GM12891 (cell line): ENCODE measurements around the gene PPP4R3C. TPM values are rescaled to one million over a fixed set of nuclear protein-coding genes. Genes with fewer than 3 reads are reported as not detected.
"Not testable (repeated sequence)": the region's sequence is repeated elsewhere in the genome, so short reads cannot be mapped to it uniquely, and the experiment has no call there.

Source experiments
- DNase-seq: peaks from one replicate; pipeline ENCODE4 v3.0.0; 2011; ENCODE audit warnings: low spot score; ENCODE audit not compliant: insufficient read length
- FAIRE-seq: peaks from 2 replicates; lab custom pipeline; 2011; peaks lifted over from hg19 to GRCh38; lab: Jason Lieb, UNC
- PAX5 ChIP-seq: IDR thresholded peaks from 2 replicates; pipeline ENCODE4 v1.6.1; 2011; ENCODE audit warnings: low read length, moderate library complexity, mild to moderate bottlenecking; ENCODE audit not compliant: insufficient read depth, severe bottlenecking
- POLR2A ChIP-seq: IDR thresholded peaks from 2 replicates; pipeline ENCODE4 v1.6.1; 2011; ENCODE audit warnings: low read depth, low read length, control low read depth
- POLR2AphosphoS5 ChIP-seq: IDR thresholded peaks from 2 replicates; pipeline ENCODE4 v1.6.1; 2011; ENCODE audit warnings: low read depth, low read length, control low read depth
- POU2F2 ChIP-seq: IDR thresholded peaks from 2 replicates; pipeline ENCODE4 v1.6.1; 2011; ENCODE audit warnings: low read depth, mild to moderate bottlenecking, control low read depth, low read length, moderate library complexity
- SPI1 ChIP-seq: IDR thresholded peaks from 2 replicates; pipeline ENCODE4 v1.6.1; 2011; ENCODE audit warnings: low read depth, low read length, control low read depth
- TAF1 ChIP-seq: IDR thresholded peaks from 2 replicates; pipeline ENCODE4 v1.6.1; 2011; ENCODE audit warnings: low read depth, low read length, control low read depth
- polyA plus RNA-seq: library from polyadenylated mRNA; unstranded; fragments of >200 nt; gene quantifications from one replicate; pipeline ENCODE4 v1.2.1, GENCODE V29; 2012; ENCODE audit warnings: low read depth, missing spikeins, inconsistent platforms; ENCODE audit not compliant: missing spikeins

The PPP4R3C gene
- not detected for polyA plus RNA-seq

GRCh38 chrX:27463187-27463586 lies at the start of gene PPP4R3C:
Gene PPP4R3C (minus strand): TSS chrX:27463341. CDS start chrX:27463296, 45 bp downstream.
- TF ChIP-seq POLR2AphosphoS5 = no peak
- TF ChIP-seq PAX5 = no peak
- TF ChIP-seq POLR2A = no peak
- TF ChIP-seq POU2F2 = no peak
- no peak for TF ChIP-seq SPI1
- DNase-seq (no peak), FAIRE-seq (no peak)

- no peak for FAIRE-seq
- TF ChIP-seq POLR2AphosphoS5 (no peak), POLR2A (no peak), TAF1 (no peak), POU2F2 (no peak), PAX5 (no peak), SPI1 (no peak)
- DNase-seq = no peak
Measured at GRCh38 chrX:27491397-27491796, 28.3 kb upstream of the PPP4R3C start.

- DNase-seq (no peak), FAIRE-seq (no peak)
- TF ChIP-seq PAX5 (no peak), TAF1 (no peak), POU2F2 (no peak), POLR2AphosphoS5 (no peak), POLR2A (no peak), SPI1 (no peak)
Measured at GRCh38 chrX:27466051-27466450, 2.9 kb upstream of the PPP4R3C start.

GRCh38 chrX:27465036-27465435 lies 1.9 kb upstream of the PPP4R3C start:
- TF ChIP-seq POLR2A (no peak), POU2F2 (no peak), TAF1 (no peak), SPI1 (no peak), PAX5 (no peak), POLR2AphosphoS5 (no peak)
- no peak for DNase-seq
- FAIRE-seq = no peak

GRCh38 chrX:27459129-27459528 lies 4.0 kb downstream of the PPP4R3C start:
- DNase-seq, FAIRE-seq: not testable (repeated sequence)

- FAIRE-seq, DNase-seq: not testable (repeated sequence)
Measured at GRCh38 chrX:27458544-27458943, 4.6 kb downstream of the PPP4R3C start.

- DNase-seq (no peak), FAIRE-seq (no peak)
- TF ChIP-seq TAF1 (no peak), POLR2A (no peak)
Measured at GRCh38 chrX:27451324-27451723, 11.8 kb downstream of the PPP4R3C start.

GRCh38 chrX:27446423-27446822 lies 16.7 kb downstream of the PPP4R3C start:
- no peak for DNase-seq
- TF ChIP-seq PAX5 = no peak
- no peak for TF ChIP-seq POU2F2
- no peak for TF ChIP-seq POLR2AphosphoS5
- TF ChIP-seq POLR2A = no peak
- TF ChIP-seq SPI1 = no peak
- TF ChIP-seq TAF1 = no peak
- FAIRE-seq = no peak

- TF ChIP-seq TAF1 (no peak), POLR2AphosphoS5 (no peak), POLR2A (no peak), PAX5 (no peak), POU2F2 (no peak), SPI1 (no peak)
- FAIRE-seq (no peak), DNase-seq (no peak)
Measured at GRCh38 chrX:27445438-27445837, 17.7 kb downstream of the PPP4R3C start.

- peak; percentile 3 for DNase-seq
Measured at GRCh38 chrX:27444093-27444908, 18.8 kb downstream of the PPP4R3C start.

GRCh38 chrX:27442392-27442791 lies 20.7 kb downstream of the PPP4R3C start:
- not testable (repeated sequence) for FAIRE-seq, DNase-seq

More at GRCh38 chrX:27444093-27444908, 18.8 kb downstream of the PPP4R3C start:
- no peak for TF ChIP-seq POLR2AphosphoS5
- no peak for TF ChIP-seq SPI1
- no peak for TF ChIP-seq PAX5
- no peak for TF ChIP-seq POU2F2
- no peak for TF ChIP-seq POLR2A
- no peak for TF ChIP-seq TAF1
- FAIRE-seq = no peak
